Tibial nerve (tissue), 4 donors: ENCODE measurements around the gene CREB3L1. TPM values are rescaled to one million over a fixed set of nuclear protein-coding genes. Genes with fewer than 3 reads are reported as not detected.
A peak's percentile ranks its signal among the peaks of the same experiment; 100 is the strongest.

Experiments
- DNase-seq, 2 donors: peaks; one replicate each; pipeline ENCODE4 v3.0.0-alpha.2; 2019; ENCODE audit warnings: low spot score in 2 of 2
- H3K27ac ChIP-seq, 4 donors: fragments of 200-600 bp; sonication (generic) in 3 of 4; one replicate each; pipeline ENCODE4 v1.5.1; 2017 to 2019; ENCODE audit warnings: mild to moderate bottlenecking in 1 of 4
- H3K27me3 ChIP-seq, 2 donors: fragments of 200-600 bp; sonication (generic) in 1 of 2; one replicate each; pipeline versions ENCODE4 v1.5.1 to v1.6.0; 2017 to 2019
- H3K36me3 ChIP-seq, 3 donors: fragments of 200-600 bp; sonication (generic); one replicate each; pipeline ENCODE4 v1.5.1; 2018 to 2019
- H3K4me1 ChIP-seq, 4 donors: fragments of 200-600 bp; sonication (generic) in 3 of 4; one replicate each; pipeline ENCODE4 v1.5.1; 2017 to 2019
- H3K4me3 ChIP-seq, 4 donors: fragments of 200-600 bp; sonication (generic) in 3 of 4; one replicate each; pipeline ENCODE4 v1.5.1; 2017 to 2019; ENCODE audit warnings: mild to moderate bottlenecking in 1 of 4, moderate library complexity in 1 of 4
- H3K9me3 ChIP-seq, 4 donors: fragments of 200-600 bp; sonication (generic) in 3 of 4; one replicate each; pipeline ENCODE4 v1.5.1; 2017 to 2019
- EP300 ChIP-seq, 2 donors: sonication (generic); formaldehyde crosslinking; IDR thresholded peaks; one replicate each; pipeline ENCODE4 v1.6.1; 2017; ENCODE audit warnings: antibody characterized with exemption in 2 of 2, mild to moderate bottlenecking in 1 of 2
- POLR2A ChIP-seq, 2 donors: fragments of 450-650 bp; IDR thresholded peaks; one replicate each; pipeline ENCODE4 v1.6.1; 2017; ENCODE audit warnings: antibody characterized with exemption in 2 of 2, mild to moderate bottlenecking in 2 of 2, moderate library complexity in 2 of 2
- WGBS, 2 donors: methylation state at CpG; one replicate each; pipeline ENCODE4 v1.1.5; 2018; 5-methylcytosine and 5-hydroxymethylcytosine counted together
- total RNA-seq, 4 donors: library from RNA; depleted of rRNA; stranded (reverse); fragments of >200 nt; gene quantifications; one replicate each; pipeline ENCODE4 v1.1.0, GENCODE V29; 2016
- TF ChIP-seq, protein P1 (sequence below), 5 experiments: fragments of 200-600 bp in 3 of 5; fragments of 450-650 bp in 2 of 5; sonication (generic) in 3 of 5; IDR thresholded peaks; one replicate each; pipeline ENCODE4 v1.5.1; 2016 to 2019; ENCODE audit warnings: antibody characterized with exemption in 5 of 5, mild to moderate bottlenecking in 3 of 5, moderate library complexity in 2 of 5

Gene CREB3L1
- total RNA-seq, 4 donors from 2014 or later = 2.0 to 6.9 (median 3.4) TPM

DNA sequence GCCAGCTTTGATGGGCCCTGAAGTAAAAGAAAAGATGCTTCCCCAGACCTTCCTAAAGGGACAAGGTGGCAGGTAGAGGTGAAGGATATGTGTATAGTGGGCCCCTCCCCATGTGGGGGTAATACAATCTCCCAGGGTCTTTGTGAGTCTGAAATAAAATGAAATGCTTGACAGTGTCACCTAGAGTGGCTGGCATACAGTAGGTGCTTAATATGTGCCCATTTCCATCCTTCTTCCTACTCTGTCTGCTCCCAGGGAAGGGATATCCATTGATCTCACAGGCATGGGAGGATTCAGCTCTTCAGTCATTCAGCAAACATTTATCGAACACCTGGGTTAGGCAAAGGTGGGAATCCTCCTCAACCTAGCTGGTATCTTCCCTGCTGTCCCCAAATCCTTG is 6.1 kb upstream of the CREB3L1 start:
- DNase-seq = no peak
- Histone ChIP-seq H3K9me3 (no peaks in the 10 kb centered on the region), H3K4me1 (peaks cover 0 to 43% (median 14%) of the 10 kb centered on the region in 4 donors), H3K4me3 (no peak overlapping the region), H3K27ac (peak overlapping the region in 1 of 4 donors; percentile 11), H3K36me3 (no peaks in the 10 kb centered on the region), H3K27me3 (peaks cover 0 to 5% of the 10 kb centered on the region in 2 donors)
- TF ChIP-seq EP300 (IDR thresholded peaks at IDR 0.05) (no peak), POLR2A (IDR thresholded peaks at IDR 0.05) (no peak)
- TF ChIP-seq, protein P1, sequence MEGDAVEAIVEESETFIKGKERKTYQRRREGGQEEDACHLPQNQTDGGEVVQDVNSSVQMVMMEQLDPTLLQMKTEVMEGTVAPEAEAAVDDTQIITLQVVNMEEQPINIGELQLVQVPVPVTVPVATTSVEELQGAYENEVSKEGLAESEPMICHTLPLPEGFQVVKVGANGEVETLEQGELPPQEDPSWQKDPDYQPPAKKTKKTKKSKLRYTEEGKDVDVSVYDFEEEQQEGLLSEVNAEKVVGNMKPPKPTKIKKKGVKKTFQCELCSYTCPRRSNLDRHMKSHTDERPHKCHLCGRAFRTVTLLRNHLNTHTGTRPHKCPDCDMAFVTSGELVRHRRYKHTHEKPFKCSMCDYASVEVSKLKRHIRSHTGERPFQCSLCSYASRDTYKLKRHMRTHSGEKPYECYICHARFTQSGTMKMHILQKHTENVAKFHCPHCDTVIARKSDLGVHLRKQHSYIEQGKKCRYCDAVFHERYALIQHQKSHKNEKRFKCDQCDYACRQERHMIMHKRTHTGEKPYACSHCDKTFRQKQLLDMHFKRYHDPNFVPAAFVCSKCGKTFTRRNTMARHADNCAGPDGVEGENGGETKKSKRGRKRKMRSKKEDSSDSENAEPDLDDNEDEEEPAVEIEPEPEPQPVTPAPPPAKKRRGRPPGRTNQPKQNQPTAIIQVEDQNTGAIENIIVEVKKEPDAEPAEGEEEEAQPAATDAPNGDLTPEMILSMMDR (IDR thresholded peaks at IDR 0.05) = no peak
- 95 to 100% methylated on average over 1 of the region's 1 CpG for WGBS, 2 donors

DNA sequence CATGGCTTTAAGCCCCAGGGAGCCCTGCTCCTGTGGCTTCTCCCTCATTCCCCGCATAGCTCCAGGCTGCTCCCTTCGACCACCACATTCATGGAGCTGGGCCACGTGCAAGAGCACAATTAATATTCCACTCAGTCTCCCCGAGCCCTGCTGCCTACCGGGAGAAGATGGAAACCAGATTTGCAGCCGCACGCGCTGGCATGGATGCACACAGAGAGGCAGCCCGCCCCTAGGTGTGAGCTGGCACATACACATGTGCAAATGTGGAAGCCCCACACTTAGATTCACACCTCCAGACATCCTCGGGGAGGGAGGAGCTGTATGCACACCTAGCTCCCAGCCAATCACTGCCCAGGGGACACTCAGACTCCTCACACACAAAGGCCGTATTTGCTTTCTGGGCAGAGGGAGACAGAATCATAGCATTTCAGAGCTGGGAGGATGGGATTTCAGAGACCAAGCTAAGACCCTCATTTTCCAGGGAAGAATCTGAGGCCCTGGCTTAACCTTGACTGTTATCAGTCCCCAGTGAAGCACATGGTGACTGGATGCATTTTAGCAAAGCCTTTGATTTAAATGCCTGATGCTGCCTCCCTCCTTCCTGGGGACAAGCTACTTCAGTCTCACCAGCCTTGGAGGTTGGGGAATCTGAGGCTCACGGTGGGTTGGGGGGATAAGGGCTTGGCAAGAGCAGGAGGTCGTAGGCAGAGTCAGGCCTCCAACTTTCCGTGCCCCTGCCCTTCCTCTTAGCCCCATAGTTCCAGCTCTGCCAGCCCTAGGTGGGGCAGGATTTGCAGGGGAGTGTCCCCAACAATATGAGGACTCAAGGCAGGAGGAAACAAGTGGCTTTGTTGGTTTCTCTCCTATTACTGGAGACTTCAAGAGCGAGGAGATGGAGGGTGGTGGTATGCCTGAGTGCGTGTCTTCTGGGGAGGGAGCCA is 5.3 kb upstream of the CREB3L1 start:
- peak overlapping the region; percentile 56 to 81 (median 77) for H3K27ac ChIP-seq
- H3K4me1 ChIP-seq = peaks cover 0 to 50% (median 16%) of the 10 kb centered on the region in 4 donors
- 55 to 67% methylated on average over 16 of the region's 16 CpGs for WGBS, 2 donors
- no peaks in the 10 kb centered on the region for H3K36me3 ChIP-seq
- no peak overlapping the region for H3K4me3 ChIP-seq
- no peak for DNase-seq
- no peaks in the 10 kb centered on the region for H3K9me3 ChIP-seq
- H3K27me3 ChIP-seq = peaks cover 0 to 12% of the 10 kb centered on the region in 2 donors
- TF ChIP-seq, protein P1 (IDR thresholded peaks at IDR 0.05) = no peak
- no peak for TF ChIP-seq POLR2A (IDR thresholded peaks at IDR 0.05)
- no peak for TF ChIP-seq EP300 (IDR thresholded peaks at IDR 0.05)

DNA sequence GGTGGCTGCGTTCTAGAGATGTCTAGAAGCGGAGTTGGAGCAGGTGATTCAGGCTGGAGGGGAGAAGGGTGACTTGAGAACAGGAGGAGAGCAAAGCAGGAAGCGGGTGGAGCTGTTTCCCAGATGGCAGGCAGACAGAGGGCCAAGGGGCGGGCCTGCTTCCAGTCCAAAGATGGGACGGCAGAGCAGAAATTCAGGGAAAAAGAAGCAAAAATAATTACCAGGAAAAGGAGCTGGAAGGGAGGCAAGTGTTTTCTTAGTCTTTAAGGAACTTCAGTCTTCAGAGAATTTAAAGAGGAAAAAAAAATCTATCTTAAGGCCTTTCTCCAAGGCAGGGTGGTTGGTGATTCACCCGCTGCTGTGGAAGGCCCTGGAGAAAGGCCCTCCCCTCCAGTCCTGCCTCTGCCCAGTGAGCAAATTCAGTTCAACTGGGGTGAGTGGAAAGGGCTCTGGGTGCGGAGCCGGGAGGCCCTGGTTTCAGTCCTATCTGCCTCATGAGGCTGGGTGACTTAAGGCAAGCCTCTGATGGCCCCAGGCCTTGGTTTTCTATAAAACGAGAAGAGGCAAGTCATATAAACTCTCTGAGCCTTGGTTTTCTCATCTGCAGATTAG is 4.5 kb upstream of the CREB3L1 start:
- TF ChIP-seq, protein P1 (IDR thresholded peaks at IDR 0.05) = no peak
- TF ChIP-seq POLR2A (IDR thresholded peaks at IDR 0.05) (no peak), EP300 (IDR thresholded peaks at IDR 0.05) (no peak)
- H3K9me3 ChIP-seq = no peaks in the 10 kb centered on the region
- H3K4me3 ChIP-seq = no peak overlapping the region
- 48 to 55% methylated on average over 9 of the region's 9 CpGs for WGBS, 2 donors
- H3K36me3 ChIP-seq = no peaks in the 10 kb centered on the region
- peaks cover 0 to 20% of the 10 kb centered on the region in 2 donors for H3K27me3 ChIP-seq
- DNase-seq = peak; percentile 45 to 62
- H3K27ac ChIP-seq = peak overlapping the region; percentile 30 to 81 (median 77)
- peaks cover 0 to 58% (median 19%) of the 10 kb centered on the region in 4 donors for H3K4me1 ChIP-seq

DNA sequence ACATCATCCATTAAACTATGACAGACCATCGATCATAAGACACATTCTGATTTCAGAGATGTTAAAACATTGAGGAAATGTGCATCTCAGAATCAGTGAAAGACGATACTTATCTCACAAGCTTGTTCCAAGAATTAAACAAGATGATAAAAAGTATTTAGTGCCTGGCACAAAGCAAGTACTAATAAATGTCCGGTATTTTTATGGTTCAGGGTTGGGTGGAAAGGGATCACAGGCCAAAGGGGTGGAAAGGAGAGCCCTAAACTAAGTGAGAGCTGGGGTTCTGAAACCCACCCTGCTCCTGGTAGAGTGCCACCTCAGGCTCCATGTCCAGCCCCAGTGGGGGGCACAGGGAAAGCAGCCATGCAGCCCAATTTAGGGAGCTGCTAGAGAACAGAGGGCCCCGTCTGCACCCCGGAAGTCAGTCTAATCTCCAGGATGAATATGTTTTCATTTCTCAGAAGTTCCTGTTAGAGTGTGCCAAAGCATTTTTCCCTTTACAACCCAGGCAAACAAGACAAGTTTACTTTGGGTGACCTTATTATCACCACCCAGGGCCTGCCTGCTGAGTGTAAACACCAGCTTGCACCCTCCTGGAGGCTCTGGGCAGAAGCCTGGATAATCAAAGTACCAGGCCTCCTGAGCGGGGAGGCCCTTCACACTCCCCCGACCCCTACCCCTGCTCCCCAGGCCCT is 3.8 kb upstream of the CREB3L1 start:
- H3K27me3 ChIP-seq = peaks cover 0 to 27% of the 10 kb centered on the region in 2 donors
- H3K9me3 ChIP-seq = no peaks in the 10 kb centered on the region
- no peaks in the 10 kb centered on the region for H3K36me3 ChIP-seq
- H3K4me1 ChIP-seq = peaks cover 0 to 65% (median 22%) of the 10 kb centered on the region in 4 donors
- peak overlapping the region; percentile 30 to 81 (median 77) for H3K27ac ChIP-seq
- H3K4me3 ChIP-seq = no peak overlapping the region
- no peak for DNase-seq
- TF ChIP-seq POLR2A (IDR thresholded peaks at IDR 0.05) (no peak), EP300 (IDR thresholded peaks at IDR 0.05) (no peak)
- TF ChIP-seq, protein P1 (IDR thresholded peaks at IDR 0.05) = no peak
- 50 to 51% methylated on average over 5 to 7 of the region's 7 CpGs for WGBS, 2 donors
